Neuronal stem cell (in vitro differentiated cells): ENCODE measurements around the gene AGFG2.

Source experiments
- DNase-seq: peaks from one replicate; pipeline ENCODE4 v3.0.0-alpha.2; 2013; ENCODE audit warnings: low spot score
- H2AFZ ChIP-seq: one replicate; pipeline ENCODE4 v1.6.1; 2013; ENCODE audit warnings: mild to moderate bottlenecking, low read length, inconsistent platforms
- H2AK5ac ChIP-seq: 2 replicates; pipeline ENCODE4 v1.6.1; 2013; ENCODE audit warnings: low read depth, mild to moderate bottlenecking, inconsistent platforms, low read length, moderate library complexity, mixed read lengths
- H2BK120ac ChIP-seq: 2 replicates; pipeline ENCODE4 v1.6.1; 2013; ENCODE audit warnings: low read depth, mild to moderate bottlenecking, inconsistent platforms, low read length, moderate library complexity, mixed read lengths
- H2BK12ac ChIP-seq: one replicate; pipeline ENCODE4 v1.6.1; 2013; ENCODE audit warnings: low read length, inconsistent platforms
- H2BK15ac ChIP-seq: 2 replicates; pipeline ENCODE4 v1.6.1; 2013; ENCODE audit warnings: mild to moderate bottlenecking, low read length, inconsistent platforms, mixed read lengths
- H2BK5ac ChIP-seq: one replicate; pipeline ENCODE4 v1.6.1; 2013; ENCODE audit warnings: inconsistent platforms, mild to moderate bottlenecking, low read length, moderate library complexity
- H3K14ac ChIP-seq: one replicate; pipeline ENCODE4 v1.6.1; 2013; ENCODE audit warnings: low read length, inconsistent platforms
- H3K18ac ChIP-seq: 2 replicates; pipeline ENCODE4 v1.6.1; 2013; ENCODE audit warnings: low read length, inconsistent platforms
- H3K23ac ChIP-seq: 2 replicates; pipeline ENCODE4 v1.6.1; 2013; ENCODE audit warnings: low read depth, mild to moderate bottlenecking, mixed read lengths, low read length, inconsistent platforms; ENCODE audit not compliant: poor library complexity
- H3K27ac ChIP-seq: replicated peaks from 3 replicates; pipeline ENCODE4 v1.5.1; 2013; ENCODE audit warnings: low read length, inconsistent platforms
- H3K27me3 ChIP-seq, 3 experiments: 2 replicates each; pipeline ENCODE4 v1.6.1; 2013; ENCODE audit warnings: low read length in 3 of 3, mild to moderate bottlenecking in 2 of 3, inconsistent platforms in 1 of 3, low read depth in 1 of 3, mixed read lengths in 1 of 3, moderate library complexity in 1 of 3; ENCODE audit not compliant: control insufficient read depth in 3 of 3, insufficient read depth in 3 of 3
- H3K36me3 ChIP-seq, 2 donors: replicated peaks in 1 of 2; 2 replicates each; pipeline ENCODE4 v1.6.1; 2013; ENCODE audit warnings: low read length in 2 of 2; ENCODE audit not compliant: control insufficient read depth in 2 of 2, insufficient read depth in 2 of 2
- H3K4ac ChIP-seq: 2 replicates; pipeline ENCODE4 v1.6.1; 2013; ENCODE audit warnings: inconsistent platforms, mild to moderate bottlenecking, low read length, moderate library complexity
- H3K4me1 ChIP-seq, 2 donors: 1 replicate in 1 of 2; 2 replicates in 1 of 2; pipeline ENCODE4 v1.6.1; 2013; ENCODE audit warnings: low read length in 2 of 2, low read depth in 1 of 2; ENCODE audit not compliant: control insufficient read depth in 2 of 2, insufficient read depth in 1 of 2
- H3K4me2 ChIP-seq: one replicate; pipeline ENCODE4 v1.6.1; 2013; ENCODE audit warnings: mild to moderate bottlenecking, low read length, inconsistent platforms; ENCODE audit not compliant: insufficient read depth, poor library complexity, severe bottlenecking
- H3K4me3 ChIP-seq, 2 donors: 2 replicates each; pipeline ENCODE4 v1.5.1; 2013; ENCODE audit warnings: low read length in 2 of 2, mild to moderate bottlenecking in 2 of 2, inconsistent platforms in 1 of 2, moderate library complexity in 1 of 2
- H3K79me1 ChIP-seq: one replicate; pipeline ENCODE4 v1.6.1; 2013; ENCODE audit warnings: low read depth, mild to moderate bottlenecking, inconsistent platforms, low read length, moderate library complexity
- H3K9ac ChIP-seq: one replicate; pipeline ENCODE4 v1.6.1; 2013; ENCODE audit warnings: mild to moderate bottlenecking, low read depth, low read length, inconsistent platforms; ENCODE audit not compliant: poor library complexity
- H3K9me3 ChIP-seq, 2 donors: replicated peaks in 1 of 2; 2 replicates each; pipeline versions ENCODE3 to v1.6.1; 2013; ENCODE audit warnings: low read length in 2 of 2, mild to moderate bottlenecking in 2 of 2, inconsistent platforms in 1 of 2, low read depth in 1 of 2, mixed read lengths in 1 of 2, moderate library complexity in 1 of 2; ENCODE audit not compliant: control insufficient read depth in 2 of 2, insufficient read depth in 1 of 2
- H4K8ac ChIP-seq: one replicate; pipeline ENCODE4 v1.6.1; 2013; ENCODE audit warnings: low read depth, mild to moderate bottlenecking, inconsistent platforms, low read length, moderate library complexity
- H4K91ac ChIP-seq: one replicate; pipeline ENCODE4 v1.6.1; 2013; ENCODE audit warnings: low read length, low read depth, mild to moderate bottlenecking, inconsistent platforms; ENCODE audit not compliant: poor library complexity
- WGBS, 2 donors: extraction: QIAGEN DNeasy Blood & Tissue Kit; methylation state at CpG; one replicate each; pipeline ENCODE4 v1.1.7; 2013; ENCODE audit warnings: missing lambda C conversion rate in 2 of 2, mixed read lengths in 1 of 2; ENCODE audit not compliant: insufficient read length in 2 of 2, insufficient replicate concordance in 1 of 2; ENCODE audit errors: extremely low coverage in 2 of 2; 5-methylcytosine and 5-hydroxymethylcytosine counted together

Gene AGFG2

GRCh38 chr7:100553032-100553431 is 14.0 kb downstream of the AGFG2 start:
- Histone ChIP-seq H3K27ac (no peak overlapping the region), H2AK5ac (no peak overlapping the region), H4K91ac (no peak overlapping the region), H2BK120ac (no peak overlapping the region), H3K4ac (no peak overlapping the region), H3K14ac (no peak overlapping the region), H3K4me1 (peaks cover 0 to under 1% of the 10 kb centered on the region in 2 donors), H3K4me3 (no peak overlapping the region), H3K9me3 (no peaks in the 10 kb centered on the region), H2BK15ac (no peak overlapping the region), H2BK12ac (no peak overlapping the region), H3K27me3 (no peaks in the 10 kb centered on the region), H3K18ac (no peak overlapping the region), H3K4me2 (no peak overlapping the region), H3K23ac (no peak overlapping the region), H2AFZ (no peak overlapping the region), H3K36me3 (peaks cover 25 to 81% of the 10 kb centered on the region in 2 donors), H4K8ac (no peak overlapping the region), H2BK5ac (no peak overlapping the region), H3K9ac (no peak overlapping the region), H3K79me1 (no peaks in the 10 kb centered on the region)
- WGBS, 2 donors: no CpG with 5 or more reads among the region's 3 CpGs
- DNase-seq: no peak

- H3K79me1 ChIP-seq: no peaks in the 10 kb centered on the region
- H4K91ac ChIP-seq: no peak overlapping the region
- H3K9ac ChIP-seq: no peak overlapping the region
- no peak overlapping the region for H2AFZ ChIP-seq
- H2BK15ac ChIP-seq: no peak overlapping the region
- no peak for DNase-seq
- H4K8ac ChIP-seq: no peak overlapping the region
- no peaks in the 10 kb centered on the region for H3K27me3 ChIP-seq
- H2BK5ac ChIP-seq: no peak overlapping the region
- no peak overlapping the region for H3K4me2 ChIP-seq
- no peak overlapping the region for H3K4me3 ChIP-seq
- no peak overlapping the region for H3K14ac ChIP-seq
- H3K23ac ChIP-seq: no peak overlapping the region
- no peak overlapping the region for H2AK5ac ChIP-seq
- no peak overlapping the region for H2BK12ac ChIP-seq
- peaks cover 21 to 65% of the 10 kb centered on the region in 2 donors for H3K36me3 ChIP-seq
- no peak overlapping the region for H3K27ac ChIP-seq
- H3K18ac ChIP-seq: no peak overlapping the region
- no CpG with 5 or more reads among the region's 5 CpGs for WGBS, 2 donors
- no peak overlapping the region for H3K4ac ChIP-seq
- H3K4me1 ChIP-seq: no peaks in the 10 kb centered on the region
- no peaks in the 10 kb centered on the region for H3K9me3 ChIP-seq
- no peak overlapping the region for H2BK120ac ChIP-seq
Observed at GRCh38 chr7:100555701-100556100, 16.7 kb downstream of the AGFG2 start.

GRCh38 chr7:100556541-100556940 is 17.5 kb downstream of the AGFG2 start:
- H4K8ac ChIP-seq: no peak overlapping the region
- H2AFZ ChIP-seq: no peak overlapping the region
- WGBS, 2 donors: no CpG with 5 or more reads among the region's 4 CpGs
- H2AK5ac ChIP-seq: no peak overlapping the region
- no peak overlapping the region for H2BK12ac ChIP-seq
- no peak overlapping the region for H2BK15ac ChIP-seq
- no peak overlapping the region for H3K14ac ChIP-seq
- H2BK5ac ChIP-seq: no peak overlapping the region
- H3K27me3 ChIP-seq: no peaks in the 10 kb centered on the region
- no peaks in the 10 kb centered on the region for H3K79me1 ChIP-seq
- no peaks in the 10 kb centered on the region for H3K4me1 ChIP-seq
- no peak overlapping the region for H3K4me3 ChIP-seq
- no peak overlapping the region for H3K4me2 ChIP-seq
- peaks cover 21 to 64% of the 10 kb centered on the region in 2 donors for H3K36me3 ChIP-seq
- H3K23ac ChIP-seq: no peak overlapping the region
- H4K91ac ChIP-seq: no peak overlapping the region
- DNase-seq: no peak
- H3K18ac ChIP-seq: no peak overlapping the region
- no peak overlapping the region for H3K9ac ChIP-seq
- H2BK120ac ChIP-seq: no peak overlapping the region
- H3K27ac ChIP-seq: no peak overlapping the region
- no peaks in the 10 kb centered on the region for H3K9me3 ChIP-seq
- no peak overlapping the region for H3K4ac ChIP-seq

- no peak overlapping the region for H2BK120ac ChIP-seq
- no peak for DNase-seq
- no peaks in the 10 kb centered on the region for H3K79me1 ChIP-seq
- peaks cover 15 to 58% of the 10 kb centered on the region in 2 donors for H3K36me3 ChIP-seq
- H3K4me2 ChIP-seq: no peak overlapping the region
- no CpG with 5 or more reads among the region's 4 CpGs for WGBS, 2 donors
- H3K4me1 ChIP-seq: peaks cover 0 to 2% of the 10 kb centered on the region in 2 donors
- H3K9ac ChIP-seq: no peak overlapping the region
- H3K4me3 ChIP-seq: no peak overlapping the region
- no peaks in the 10 kb centered on the region for H3K9me3 ChIP-seq
- no peak overlapping the region for H3K18ac ChIP-seq
- no peak overlapping the region for H3K23ac ChIP-seq
- no peak overlapping the region for H4K91ac ChIP-seq
- H3K27me3 ChIP-seq: no peaks in the 10 kb centered on the region
- no peak overlapping the region for H2BK15ac ChIP-seq
- no peak overlapping the region for H4K8ac ChIP-seq
- H2AFZ ChIP-seq: no peak overlapping the region
- no peak overlapping the region for H2BK12ac ChIP-seq
- no peak overlapping the region for H3K4ac ChIP-seq
- H2AK5ac ChIP-seq: no peak overlapping the region
- no peak overlapping the region for H3K27ac ChIP-seq
- no peak overlapping the region for H3K14ac ChIP-seq
- H2BK5ac ChIP-seq: no peak overlapping the region
Observed at GRCh38 chr7:100559127-100559526, 20.1 kb downstream of the AGFG2 start.
